Inflammatory macrophage treated with lipopolysaccharide for 1 hour (primary cell): ENCODE measurements around the gene SPATA12.

Experiments used
- DNase-seq, 2 donors: peaks; one replicate each; pipeline ENCODE4 v3.0.0-alpha.2; 2020 to 2022

Gene SPATA12

GRCh38 chr3:57060089-57060821 is at the start of gene SPATA12:
TSS of gene SPATA12 (plus strand) at chr3:57060664. CDS start at chr3:57073695, 13,031 bp downstream.
- DNase-seq: peak; percentile 76 to 91

DNA sequence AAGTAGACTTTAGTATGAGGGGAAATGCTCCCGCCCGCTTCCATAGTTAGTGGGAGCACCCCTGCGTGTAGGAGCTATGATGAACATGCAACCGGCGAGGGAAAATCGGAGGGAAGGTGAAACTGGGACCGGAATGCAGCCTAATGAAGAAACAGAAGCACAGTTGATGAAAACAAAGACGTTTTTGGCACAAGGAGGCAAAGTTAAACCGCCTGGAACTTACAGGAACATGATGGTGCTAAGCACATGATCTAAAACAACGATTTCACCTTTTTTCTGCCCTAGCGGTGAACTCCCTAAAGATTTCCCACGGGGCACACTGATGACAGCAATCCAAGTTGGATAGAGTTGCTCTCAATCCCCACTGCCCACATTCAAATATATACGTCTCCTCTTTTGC is 49.4 kb upstream of the SPATA12 start:
- no peak for DNase-seq

- no peak for DNase-seq
Observed at GRCh38 chr3:57012847-57013246, 47.6 kb upstream of the SPATA12 start.

GRCh38 chr3:57015350-57015729 is 45.1 kb upstream of the SPATA12 start:
- DNase-seq: no peak

DNA sequence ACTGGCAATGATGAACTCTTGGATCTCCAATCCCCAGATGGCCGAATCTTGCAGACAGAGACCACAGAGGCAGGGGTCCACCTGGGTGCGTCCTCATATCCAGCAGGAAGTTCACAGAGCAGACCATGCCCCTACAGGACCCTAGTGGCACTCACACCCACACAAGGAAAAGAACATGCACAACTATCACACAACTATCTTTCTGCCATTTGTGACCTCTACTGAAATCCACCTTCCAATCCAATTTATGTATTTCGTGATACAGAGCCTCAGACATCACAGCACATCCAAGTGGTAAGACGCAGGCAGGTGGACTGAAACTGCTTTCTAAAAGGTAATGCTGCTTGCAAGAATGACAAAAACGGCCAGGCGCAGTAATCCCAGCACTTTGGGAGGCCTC is 44.6 kb upstream of the SPATA12 start:
- DNase-seq: no peak

GRCh38 chr3:57017459-57017845 is 43.0 kb upstream of the SPATA12 start:
- DNase-seq: peak; percentile 54 to 57

- DNase-seq: no peak
Observed at GRCh38 chr3:57018246-57018645, 42.2 kb upstream of the SPATA12 start.

- no peak for DNase-seq
Observed at GRCh38 chr3:57019057-57019456, 41.4 kb upstream of the SPATA12 start.

DNA sequence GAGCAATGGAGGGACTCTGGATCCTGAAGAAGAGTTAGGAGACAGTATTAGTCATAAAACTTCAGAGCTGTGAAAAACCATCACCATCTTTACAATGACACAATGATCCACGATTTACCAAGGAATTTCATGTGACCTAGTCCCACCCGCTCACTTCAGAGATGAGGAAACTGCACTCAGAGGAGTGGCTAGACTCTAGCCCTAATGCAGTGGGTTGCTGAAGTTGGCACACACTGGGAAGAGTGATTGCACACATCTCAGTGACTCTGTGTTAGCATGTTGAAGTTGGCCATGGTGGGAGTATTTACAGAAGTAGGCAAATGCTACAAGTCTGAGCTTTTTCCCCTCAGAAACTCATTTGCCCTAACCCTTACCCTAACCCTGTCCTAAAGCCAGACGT is 35.2 kb upstream of the SPATA12 start:
- peak; percentile 84 to 99 for DNase-seq

GRCh38 chr3:57026944-57027343 is 33.5 kb upstream of the SPATA12 start:
- no peak for DNase-seq

DNA sequence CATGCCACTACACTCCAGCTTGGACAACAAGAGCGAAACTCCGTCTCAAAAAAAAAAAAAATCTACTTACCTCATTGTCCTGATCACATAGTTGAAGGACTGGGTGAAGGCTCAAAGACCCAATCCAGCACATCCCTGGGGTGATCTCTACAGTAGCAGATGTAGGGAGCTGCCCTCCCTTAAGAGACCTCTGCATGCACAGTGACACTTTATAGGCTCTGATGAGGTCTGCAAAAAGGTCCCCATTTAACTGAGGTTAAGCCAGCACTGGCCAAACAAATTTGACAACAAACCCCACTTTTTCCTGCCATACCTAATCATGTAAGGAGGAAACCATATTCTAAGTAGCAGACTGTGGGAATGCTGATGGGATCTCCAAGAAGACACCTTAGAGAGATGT is 31.1 kb upstream of the SPATA12 start:
- no peak for DNase-seq

- DNase-seq: no peak
Observed at GRCh38 chr3:57029924-57030323, 30.5 kb upstream of the SPATA12 start.

DNA sequence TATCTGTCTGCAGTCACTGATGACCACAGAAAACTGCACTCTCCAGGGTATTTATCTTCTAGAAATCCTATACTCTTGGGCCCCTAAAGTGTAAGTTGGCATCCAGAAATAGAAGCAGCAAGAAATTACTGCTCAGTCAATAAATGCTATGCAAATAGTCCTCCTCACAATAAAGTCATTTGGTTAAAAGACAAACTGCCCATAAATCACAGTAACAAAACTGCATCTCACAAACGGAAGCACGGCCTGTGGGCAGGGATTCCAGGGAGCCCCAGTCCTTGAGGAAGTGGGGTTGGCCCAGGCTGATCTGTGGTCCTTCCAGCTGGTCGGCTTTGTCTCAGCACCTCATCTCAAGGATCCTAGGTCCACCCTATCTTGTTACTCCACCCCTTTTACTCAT is 29.7 kb upstream of the SPATA12 start:
- DNase-seq: peak in 1 of 2 donors; percentile 23

DNA sequence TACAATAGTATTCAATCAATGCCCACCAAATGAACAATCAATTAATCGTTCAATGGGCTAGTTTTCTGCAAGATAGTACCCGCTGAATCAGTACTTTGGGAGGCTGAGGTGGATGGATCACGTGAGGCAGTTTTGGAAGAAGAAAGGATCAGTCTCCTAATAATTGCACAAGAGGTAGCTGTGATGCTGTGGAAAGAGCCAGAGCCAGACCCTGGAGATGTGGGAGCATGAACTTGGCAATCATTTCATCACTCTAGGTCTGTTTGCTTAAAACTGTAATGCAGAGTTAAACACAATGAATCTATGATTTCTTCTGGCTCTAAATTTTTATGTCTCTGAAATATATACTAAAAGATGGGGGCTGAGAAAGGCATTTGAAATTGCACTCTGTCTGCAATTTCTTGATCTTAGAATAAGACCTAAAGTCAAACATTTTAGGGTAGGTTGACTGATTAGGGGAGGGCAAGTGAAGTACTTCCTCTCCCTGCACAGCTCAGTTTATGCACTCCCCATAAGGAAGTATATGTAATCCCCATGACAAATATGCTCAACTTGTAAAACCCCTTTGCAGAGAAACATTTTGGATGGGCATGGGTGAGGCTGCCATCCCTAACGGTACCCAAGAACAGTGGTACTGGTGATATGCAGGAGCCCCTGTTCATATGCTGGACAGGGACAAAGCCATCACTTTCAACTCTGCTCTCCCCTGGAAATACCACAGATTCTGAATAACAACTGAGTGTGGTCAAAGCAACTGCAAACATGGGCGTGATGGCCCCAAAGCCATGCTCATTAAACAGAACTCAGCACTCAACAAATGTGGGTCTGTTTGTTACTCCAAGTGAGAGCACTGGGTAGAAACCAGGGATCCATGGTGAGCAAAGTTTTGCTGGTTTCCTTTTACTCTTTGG is 28.6 kb upstream of the SPATA12 start:
- DNase-seq: peak; percentile 29 to 63

DNA sequence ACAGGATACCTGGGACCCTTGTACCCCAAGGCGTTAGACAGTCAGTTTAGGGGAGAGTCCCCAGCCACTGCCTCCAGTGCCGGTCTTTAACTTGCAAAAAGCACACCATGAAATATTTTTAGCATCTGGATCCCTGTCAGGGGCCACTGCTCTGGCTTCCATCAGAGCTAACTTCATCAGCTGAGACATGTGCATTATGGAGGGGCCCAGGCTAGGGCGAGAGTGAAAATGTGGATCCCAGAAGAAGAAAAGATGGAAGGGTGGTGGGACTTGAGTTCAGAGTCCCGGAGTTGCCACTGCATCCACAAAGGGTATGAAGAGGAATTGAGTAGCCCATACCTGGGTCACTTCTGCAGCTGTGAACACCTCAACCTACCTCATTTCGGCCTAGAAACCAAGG is 23.5 kb upstream of the SPATA12 start:
- DNase-seq: no peak

DNA sequence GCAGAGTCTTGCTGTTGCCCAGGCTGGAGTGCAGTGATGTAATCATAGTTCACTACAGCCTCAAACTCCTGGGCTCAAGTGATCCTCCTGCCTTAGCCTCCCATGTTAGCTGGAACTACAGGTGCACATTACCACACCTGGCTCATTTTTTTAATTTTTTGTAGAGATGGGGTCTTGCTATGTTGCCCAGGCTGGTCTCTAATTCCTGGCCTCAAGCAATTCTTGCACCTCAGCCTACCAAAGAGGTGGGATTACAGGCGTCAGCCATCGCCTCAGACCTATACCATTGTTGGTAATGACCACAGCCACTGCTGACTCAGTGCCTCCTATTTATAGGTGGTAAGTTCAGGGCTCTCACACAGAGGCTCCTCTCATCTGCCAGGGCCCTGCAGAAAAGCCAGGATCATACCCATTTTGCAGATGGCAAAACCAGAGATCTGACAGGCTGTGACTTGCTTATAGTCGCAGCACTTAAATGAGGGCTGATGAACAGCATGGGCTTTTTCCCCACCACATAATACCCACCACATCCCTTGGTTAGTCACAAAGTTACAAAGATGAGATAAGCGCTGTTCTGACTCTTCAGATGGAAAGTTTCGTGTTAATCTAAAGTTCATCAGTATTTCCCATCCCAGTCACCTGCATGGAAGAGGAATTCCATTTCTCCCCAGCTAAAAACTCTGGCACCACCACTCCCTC is 21.8 kb upstream of the SPATA12 start:
- DNase-seq: no peak

GRCh38 chr3:57041674-57042073 is 18.8 kb upstream of the SPATA12 start:
- DNase-seq: no peak

GRCh38 chr3:57043518-57043917 is 16.9 kb upstream of the SPATA12 start:
- no peak for DNase-seq

GRCh38 chr3:57046101-57046765 is 14.2 kb upstream of the SPATA12 start:
- DNase-seq: no peak

DNA sequence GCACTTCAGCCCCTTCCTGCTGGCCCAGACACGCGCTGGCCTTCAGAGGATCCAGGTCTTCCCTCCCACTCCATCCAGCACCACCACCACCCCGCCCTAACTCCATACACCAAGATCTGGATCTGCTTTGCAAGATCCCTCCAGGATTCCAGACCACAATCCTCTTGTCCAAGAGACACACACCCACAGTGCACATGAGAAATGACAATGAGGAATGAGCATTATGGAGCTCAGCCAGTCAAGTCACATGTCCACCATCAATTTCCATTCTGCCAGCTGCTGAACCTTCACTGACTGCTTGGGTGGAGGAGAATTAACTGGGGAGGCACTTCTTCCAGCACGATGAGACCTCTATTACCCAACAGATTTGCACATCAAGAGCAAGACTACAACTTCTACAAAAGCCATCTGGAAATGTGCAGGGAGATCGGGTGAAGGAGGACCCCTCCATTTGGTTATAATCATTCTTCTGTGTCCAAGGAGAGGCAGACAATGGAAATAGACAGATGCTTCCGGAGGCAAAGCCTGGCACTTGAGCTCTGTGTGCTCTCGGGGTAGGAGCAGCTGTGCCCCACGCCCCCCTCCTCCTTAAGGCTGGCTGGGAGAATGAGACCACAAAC is 12.3 kb upstream of the SPATA12 start:
- DNase-seq: peak; percentile 20 to 71

DNA sequence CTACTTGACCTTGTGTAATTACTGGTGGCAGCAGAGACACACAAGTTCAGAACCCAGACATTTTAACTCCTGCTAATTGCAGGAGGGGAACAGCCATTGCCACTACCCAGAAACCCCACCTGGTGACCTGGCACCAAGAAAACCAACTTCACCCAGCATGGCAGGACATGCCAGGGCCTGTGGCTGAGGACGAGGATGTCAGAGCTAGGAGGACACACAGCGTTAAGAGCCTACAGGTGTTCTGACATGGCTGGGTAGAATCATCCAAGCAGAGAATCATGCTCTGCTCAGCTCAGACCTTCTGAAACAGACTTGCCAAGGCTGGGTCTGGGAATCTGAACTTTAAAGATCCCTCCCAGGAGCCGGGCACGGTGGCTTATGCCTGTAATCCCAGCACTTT is 11.7 kb upstream of the SPATA12 start:
- no peak for DNase-seq

DNA sequence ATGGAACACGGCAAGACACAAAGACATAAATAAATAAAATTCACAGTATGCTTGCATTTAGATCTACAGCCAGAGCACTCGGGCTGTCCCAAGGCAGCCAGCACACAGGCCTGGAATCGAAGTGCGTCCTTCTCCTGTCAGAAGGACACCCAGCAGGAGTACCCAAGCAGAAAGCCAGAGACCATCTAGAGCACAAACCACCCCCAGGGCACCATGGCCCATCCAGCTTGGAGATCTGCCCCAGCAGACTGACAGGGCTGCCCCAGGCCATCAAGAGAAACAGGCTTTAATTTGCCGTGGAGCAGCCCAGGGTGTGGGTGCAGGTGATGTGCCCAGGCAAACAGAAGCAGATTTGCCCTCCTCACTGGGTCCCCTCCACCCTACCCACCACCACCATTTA is 7.8 kb upstream of the SPATA12 start:
- DNase-seq: no peak

DNA sequence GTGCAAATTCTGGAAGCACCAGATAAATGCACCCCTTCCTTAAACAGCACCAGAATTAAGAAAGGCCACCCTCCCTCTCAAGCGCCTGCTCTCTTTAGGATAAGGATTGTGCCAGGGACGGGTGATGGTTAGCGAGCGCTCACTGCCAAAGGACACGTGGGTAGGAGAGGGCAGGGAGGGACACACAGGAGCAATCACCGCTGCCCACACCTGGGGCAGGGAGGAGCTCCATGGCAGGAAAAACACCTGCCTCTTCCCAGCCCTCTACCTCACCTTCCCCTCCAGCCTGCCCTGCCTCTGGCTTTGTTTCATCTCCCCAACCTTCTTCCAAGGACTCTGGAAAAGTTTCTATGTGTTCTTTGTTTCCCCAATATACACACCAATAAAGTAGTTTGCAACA is 7.3 kb upstream of the SPATA12 start:
- DNase-seq: no peak
